Endometrial microvascular endothelial cells (primary cell): Measurements from ENCODE around the gene KRTAP12-4. TPM values are rescaled to one million over a fixed set of nuclear protein-coding genes. Genes with fewer than 3 reads are reported as not detected.
"Not testable (repeated sequence)": the region's sequence is repeated elsewhere in the genome, so short reads cannot be mapped to it uniquely, and the experiment has no call there.

Experiments
- in situ Hi-C: cut with HindIII; loops from 2 replicates; pipeline ENCODE4 v1.10.0; 2017; ENCODE audit warnings: low sequenced_read_pairs, low pct_unique_long_range_greater_than_20kb; ENCODE audit errors: inconsistent ontology term
- total RNA-seq: library from RNA; depleted of rRNA; stranded (reverse); fragments of >200 nt; gene quantifications from one replicate; pipeline ENCODE4 v1.2.3, GENCODE V29; 2015; ENCODE audit errors: inconsistent ontology term

Gene KRTAP12-4, protein sequence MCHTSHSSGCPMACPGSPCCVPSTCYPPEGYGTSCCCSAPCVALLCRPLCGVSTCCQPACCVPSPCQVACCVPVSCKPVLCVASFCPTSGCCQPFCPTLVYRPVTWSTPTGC
- not detected for total RNA-seq

DNA sequence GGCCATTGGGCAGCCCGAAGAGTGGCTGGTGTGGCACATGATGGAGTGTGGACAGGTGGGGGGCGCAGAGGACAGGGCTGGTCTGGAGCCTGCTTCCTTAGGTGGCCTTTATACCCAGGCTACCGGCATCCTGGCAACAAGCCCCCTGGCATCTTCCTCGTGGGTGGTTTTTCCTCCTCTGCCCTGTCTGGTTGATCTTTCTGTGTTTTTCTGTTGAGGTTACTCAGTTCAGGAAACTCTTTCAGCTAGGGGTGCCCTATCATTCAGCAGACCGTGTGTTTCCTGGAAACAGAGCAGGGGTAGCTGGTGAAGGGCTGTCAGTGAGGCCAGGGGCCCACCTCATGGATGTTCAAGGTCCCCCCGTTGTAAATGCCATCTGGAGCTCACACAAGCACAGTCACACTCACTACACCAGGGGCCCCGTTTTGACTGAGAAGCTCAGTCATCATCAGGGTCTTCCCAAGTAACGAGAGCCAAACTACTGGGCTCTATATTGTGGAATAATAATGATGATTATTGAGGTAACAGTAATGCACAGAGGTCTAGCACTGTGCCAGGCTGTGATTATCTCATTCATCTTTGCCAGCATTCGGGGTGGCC, at the start of gene KRTAP12-4:
Gene KRTAP12-4 (minus strand): TSS at position 84 of the 600 bp plus-strand sequence. CDS start 45 bp downstream, at position 39.
- in situ Hi-C loops, result no loop called here

GRCh38 chr21:44703731-44704635, 49.5 kb upstream of the KRTAP12-4 start:
- in situ Hi-C loops, result no loop called here

DNA sequence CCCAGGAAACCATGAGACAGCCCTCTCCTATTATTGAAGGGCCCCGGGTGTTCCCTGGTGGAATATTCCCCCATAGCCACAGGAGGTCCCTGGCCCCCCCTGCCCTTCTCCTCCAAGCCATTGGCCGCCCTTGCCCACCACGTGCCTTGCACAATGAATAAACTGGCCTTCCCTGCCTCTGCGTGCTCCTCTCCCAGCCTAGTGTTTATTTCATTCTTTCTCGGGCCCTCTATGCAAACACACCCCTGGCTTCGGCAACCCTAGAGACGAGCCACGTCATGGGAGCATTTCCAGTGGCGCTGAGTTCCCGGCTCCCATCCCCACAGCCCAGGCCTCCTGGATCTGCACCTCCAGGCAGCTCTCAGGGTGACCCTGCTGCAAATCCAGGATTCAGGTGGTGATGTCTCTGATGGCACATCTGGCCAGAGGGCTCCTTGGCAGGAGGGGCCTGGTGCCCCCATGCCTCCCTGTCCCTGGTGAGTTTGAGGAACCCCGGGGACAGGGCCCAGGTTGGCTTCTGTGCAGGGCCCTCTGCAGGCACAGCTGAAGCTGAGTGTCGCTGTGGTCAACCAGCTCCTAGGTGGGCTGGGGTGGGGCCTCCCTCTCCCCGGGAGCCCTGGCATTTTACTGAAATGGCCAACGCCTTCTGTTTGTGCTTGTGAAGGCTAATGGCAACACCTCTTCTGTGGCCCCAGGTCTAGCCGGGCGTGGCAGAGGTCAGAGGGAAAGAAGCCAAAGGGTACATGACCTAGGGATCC, 48.7 kb upstream of the KRTAP12-4 start:
- in situ Hi-C loops, result no loop called here

DNA sequence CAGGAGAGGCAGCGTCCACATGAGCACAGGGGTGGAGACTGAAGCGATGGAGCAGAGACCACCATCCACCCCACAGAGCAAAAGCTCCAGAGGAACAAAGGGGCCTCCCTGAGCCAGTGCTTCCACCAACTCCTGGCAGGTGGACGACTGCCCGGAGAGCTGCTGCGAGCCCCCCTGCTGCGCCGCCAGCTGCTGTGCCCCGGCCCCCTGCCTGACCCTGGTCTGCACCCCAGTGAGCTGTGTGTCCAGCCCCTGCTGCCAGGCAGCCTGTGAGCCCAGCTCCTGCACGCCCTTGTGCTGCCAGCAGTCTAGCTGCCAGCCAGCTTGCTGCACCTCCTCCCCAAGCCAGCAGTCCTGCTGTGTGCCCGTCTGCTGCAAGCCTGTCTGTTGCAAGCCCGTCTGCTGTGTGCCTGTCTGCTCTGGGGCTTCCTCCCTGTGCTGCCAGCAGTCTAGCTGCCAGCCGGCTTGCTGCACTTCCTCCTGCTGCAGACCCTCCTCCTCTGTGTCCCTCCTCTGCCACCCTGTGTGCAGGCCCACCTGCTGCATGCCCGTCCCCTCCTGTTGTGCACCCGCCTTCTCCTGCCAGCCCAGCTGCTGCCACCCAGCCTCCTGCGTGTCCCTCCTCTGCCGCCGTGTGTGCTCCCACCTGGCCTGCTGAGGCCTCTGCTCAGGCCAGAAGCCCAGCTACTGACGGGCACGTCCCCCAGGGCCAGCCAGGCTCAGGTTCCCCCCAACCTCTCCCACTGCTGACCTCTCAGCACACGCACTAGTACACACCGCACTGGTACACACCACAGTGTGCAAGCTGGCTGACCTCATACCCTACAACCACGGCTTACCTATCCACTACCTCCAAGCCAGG, 47.9 kb upstream of the KRTAP12-4 start:
- in situ Hi-C loops, result no loop called here

DNA sequence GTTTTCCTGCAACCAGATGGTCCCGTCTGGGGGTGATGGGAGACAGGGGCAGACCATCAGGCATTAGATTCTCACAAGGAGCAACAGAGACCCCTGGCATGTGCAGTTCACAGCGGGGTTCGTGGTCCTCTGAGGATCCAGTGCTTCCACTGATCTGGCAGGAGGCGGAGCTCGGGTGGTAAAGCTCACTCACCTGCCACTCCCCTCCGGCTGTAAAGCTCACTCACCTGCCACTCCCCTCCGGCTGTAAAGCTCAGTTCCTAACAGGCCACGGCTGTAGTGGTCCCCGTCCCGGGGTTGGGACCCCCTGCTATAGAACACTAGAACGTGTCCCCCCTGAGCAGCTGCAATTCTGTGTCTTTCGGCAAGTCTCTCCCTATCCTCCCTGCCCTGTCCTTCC, 47.1 kb upstream of the KRTAP12-4 start:
- in situ Hi-C loops, result no loop called here

DNA sequence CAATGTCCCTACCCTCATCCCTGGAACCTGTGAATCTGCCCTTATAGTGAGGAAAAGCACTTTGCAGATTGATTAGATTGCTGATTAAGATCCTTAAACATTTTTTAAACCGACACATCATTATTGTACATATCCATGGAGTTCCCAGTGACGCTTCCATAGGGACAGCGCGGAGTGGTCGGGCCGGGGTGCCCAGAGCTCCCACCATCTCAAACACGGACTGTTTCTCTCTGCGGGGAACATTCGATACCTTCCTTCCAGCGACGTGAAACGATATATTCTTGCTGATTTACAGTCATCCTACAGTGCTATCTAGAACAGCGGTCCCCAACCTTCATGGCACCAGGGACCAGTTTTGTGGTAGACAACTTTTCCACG, 46.6 kb upstream of the KRTAP12-4 start:
- in situ Hi-C loops, result no loop called here

GRCh38 chr21:44700101-44701022, 45.9 kb upstream of the KRTAP12-4 start:
- in situ Hi-C loops, result no loop called here

GRCh38 chr21:44699502-44700001, 45.1 kb upstream of the KRTAP12-4 start:
- in situ Hi-C loops, result no loop called here

DNA sequence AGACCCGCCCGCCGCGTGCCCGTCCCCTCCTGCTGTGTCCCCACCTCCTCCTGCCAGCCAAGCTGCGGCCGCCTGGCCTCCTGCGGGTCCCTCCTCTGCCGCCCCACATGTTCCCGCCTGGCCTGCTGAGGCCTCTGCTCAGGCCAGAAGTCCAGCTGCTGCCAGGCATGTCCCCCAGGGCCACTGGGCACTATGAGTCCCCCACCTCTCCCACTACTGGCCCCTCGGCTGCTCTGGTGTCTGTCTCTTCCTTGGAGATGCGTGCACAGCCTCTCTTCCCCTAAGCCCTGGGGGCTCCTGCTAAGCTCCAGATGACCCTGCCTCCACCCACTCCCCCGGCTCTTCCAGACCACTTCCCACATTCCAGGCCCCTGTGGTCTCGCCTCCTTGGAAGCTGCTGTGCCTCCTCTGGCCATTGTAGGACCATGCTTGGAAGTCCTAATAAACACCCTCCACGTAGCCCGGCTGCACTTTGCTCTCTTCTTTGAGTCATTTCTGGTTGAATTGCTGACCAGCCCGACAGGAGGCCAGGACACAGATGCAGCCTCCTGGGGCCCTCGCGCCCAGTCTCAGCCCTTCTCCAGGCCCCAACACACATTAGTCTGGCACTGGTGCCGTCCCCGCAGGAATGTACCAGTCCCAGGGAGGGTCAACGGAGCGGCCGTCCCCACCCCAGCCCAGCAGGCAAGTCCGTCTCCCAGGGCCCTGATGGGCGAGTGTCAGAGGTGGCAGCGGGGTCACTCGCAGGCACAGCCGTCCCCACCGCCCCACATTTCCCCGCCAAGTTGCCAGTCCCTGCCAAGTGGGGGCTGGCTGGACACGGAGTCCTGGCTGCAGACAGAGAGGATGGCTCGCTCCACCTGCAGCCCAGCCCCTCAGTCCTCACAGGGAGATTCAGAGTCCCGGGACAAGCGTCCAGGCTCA, 43.6 kb upstream of the KRTAP12-4 start:
- in situ Hi-C loops, result no loop called here

GRCh38 chr21:44697172-44697810, 42.8 kb upstream of the KRTAP12-4 start, which contains the start of gene KRTAP10-12:
TSS of gene KRTAP10-12 (plus strand) at chr21:44697172. CDS start at chr21:44697202, 30 bp downstream.
- in situ Hi-C loops, result not testable (repeated sequence)

DNA sequence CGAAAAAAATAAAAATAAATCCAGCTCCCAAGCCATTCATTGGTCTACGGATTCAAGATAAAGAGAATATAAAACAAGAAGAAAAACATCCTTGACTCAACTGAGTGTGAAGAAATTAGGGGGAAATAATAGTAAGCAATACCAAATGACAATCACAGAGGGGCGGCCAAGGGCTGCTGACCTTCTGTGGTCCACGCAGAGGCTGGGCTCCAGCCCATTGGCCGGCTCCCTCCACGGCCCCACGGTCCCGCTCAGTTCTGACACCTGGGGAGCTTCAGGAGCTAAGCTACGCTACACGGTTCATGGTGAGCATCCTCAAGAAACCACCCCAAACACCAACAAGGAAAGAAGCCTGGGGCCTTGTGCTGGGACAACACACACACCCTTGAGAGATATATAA, 42.1 kb upstream of the KRTAP12-4 start:
- in situ Hi-C loops, result no loop called here

GRCh38 chr21:44695641-44696040, 41.2 kb upstream of the KRTAP12-4 start:
- in situ Hi-C loops, result no loop called here

GRCh38 chr21:44695184-44695583, 40.7 kb upstream of the KRTAP12-4 start:
- in situ Hi-C loops, result no loop called here

DNA sequence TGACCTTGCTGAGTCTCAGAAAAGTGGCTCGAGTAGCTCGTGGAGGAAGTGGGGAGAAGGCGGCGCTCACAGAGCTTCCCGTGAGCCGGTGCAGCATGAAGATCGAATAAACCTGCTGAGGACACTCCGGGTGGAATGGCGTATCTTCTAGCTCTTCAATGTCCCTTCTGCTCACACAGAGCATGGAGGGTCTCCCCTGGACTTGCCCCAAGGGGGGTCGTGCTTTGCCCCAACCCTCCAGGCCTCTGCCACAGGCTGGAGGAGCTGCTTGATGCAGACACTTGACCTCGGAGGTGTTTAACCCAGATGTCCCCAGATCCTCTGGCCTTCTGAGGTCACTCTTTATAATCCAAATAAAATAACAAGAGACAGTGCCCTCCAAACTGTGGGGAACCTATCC, 40.3 kb upstream of the KRTAP12-4 start:
- in situ Hi-C loops, result no loop called here

DNA sequence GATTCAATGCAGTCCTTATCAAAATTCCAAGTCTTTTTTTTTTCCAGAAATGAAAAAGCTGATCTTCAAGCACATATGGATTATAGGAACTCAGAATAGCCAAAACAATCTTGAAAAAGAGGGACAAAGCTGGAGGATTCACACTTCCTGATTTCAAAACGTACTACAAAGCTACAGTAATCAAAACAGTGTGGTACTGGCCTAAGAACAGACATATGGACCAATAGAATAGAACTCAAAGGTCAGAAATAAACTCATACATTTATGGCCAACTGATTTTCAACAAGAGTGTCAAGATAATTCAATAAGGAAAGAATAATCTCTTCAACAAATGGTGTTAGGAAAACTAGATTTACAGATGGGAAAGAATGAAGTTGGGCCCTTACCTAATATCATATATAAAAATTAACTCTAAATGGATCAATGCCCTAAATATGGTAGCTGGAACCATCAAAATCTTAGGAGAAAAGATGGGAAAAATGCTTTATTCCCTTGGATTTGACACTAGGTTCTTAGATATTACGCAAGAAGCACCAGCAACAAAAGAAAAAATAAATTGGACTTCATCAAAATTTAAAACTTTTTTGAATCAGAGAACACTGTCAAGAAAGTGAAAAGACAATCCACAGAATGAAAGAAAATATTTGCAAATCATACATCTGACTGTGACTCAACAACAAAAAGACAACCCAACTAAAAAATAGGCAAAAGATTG, 38.5 kb upstream of the KRTAP12-4 start:
- in situ Hi-C loops, result no loop called here
